Erythroblast (primary cell): ENCODE results near the gene SPEM3.

Experiments used
- GATA1 ChIP-seq: IDR thresholded peaks from 2 replicates; pipeline ENCODE4 v1.6.1; 2011; ENCODE audit warnings: low read depth, mild to moderate bottlenecking, control low read depth, low read length, moderate library complexity
- POLR2A ChIP-seq: IDR thresholded peaks from 2 replicates; pipeline ENCODE4 v1.6.1; 2011; ENCODE audit warnings: mild to moderate bottlenecking, low read length

DNA sequence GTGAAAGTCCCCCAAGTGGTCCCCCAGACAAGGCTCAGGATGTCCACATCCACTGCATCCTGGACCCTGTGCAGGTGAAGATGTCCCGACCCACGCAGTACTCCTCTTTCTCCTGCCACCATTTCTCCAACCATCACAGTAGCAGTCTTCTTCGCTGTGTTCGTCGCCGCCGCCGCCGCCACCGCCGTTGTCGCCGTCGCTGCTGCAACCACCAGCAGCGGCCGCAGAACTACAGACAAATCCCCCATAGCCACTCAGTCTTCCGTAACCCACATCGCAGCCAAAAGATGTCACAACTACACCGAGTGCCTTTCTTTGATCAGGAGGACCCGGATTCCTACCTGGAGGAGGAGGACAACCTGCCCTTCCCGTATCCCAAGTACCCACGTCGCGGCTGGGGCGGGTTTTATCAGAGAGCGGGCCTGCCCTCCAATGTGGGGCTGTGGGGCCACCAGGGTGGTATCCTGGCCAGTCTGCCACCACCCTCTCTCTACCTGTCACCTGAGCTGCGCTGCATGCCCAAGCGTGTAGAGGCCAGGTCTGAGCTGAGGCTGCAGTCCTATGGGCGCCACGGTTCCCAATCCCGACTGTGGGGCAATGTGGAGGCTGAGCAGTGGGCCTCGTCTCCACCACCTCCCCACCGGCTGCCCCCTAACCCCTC, 2.3 kb upstream of the SPEM3 start:
- TF ChIP-seq POLR2A (no peak), GATA1 (no peak)
